ENCODE measurements around the gene EFHD1. TPM values are rescaled to one million over a fixed set of nuclear protein-coding genes. Genes with fewer than 3 reads are reported as not detected.

EFHD1 gene
- total RNA-seq, 4 donors from 2014 or later, result 9.6 to 44.1 (median 18.1) TPM

- ATAC-seq (ENCODE audit: low FRiP score) (peak; percentile 35), DNase-seq (ENCODE audit: low spot score) (no peak)
- no peak for TF ChIP-seq CTCF (IDR thresholded peaks at IDR 0.05)
Observed at GRCh38 chr2:232649033-232649432, 15.6 kb downstream of the EFHD1 start.

GRCh38 chr2:232652505-232652851, 19.1 kb downstream of the EFHD1 start:
- ATAC-seq (ENCODE audit: low FRiP score) (no peak), DNase-seq (ENCODE audit: low spot score) (no peak)
- no peak for TF ChIP-seq CTCF (IDR thresholded peaks at IDR 0.05)

- no peak for TF ChIP-seq CTCF (IDR thresholded peaks at IDR 0.05)
- DNase-seq (ENCODE audit: low spot score) (no peak), ATAC-seq (ENCODE audit: low FRiP score) (no peak)
Observed at GRCh38 chr2:232653441-232653840, 20.0 kb downstream of the EFHD1 start.

- DNase-seq (ENCODE audit: low spot score), result no peak
- ATAC-seq (ENCODE audit: low FRiP score), result no peak
- no peak for TF ChIP-seq CTCF (IDR thresholded peaks at IDR 0.05)
Observed at GRCh38 chr2:232655392-232655791, 22.0 kb downstream of the EFHD1 start.

- DNase-seq (ENCODE audit: low spot score) (no peak), ATAC-seq (ENCODE audit: low FRiP score) (no peak)
- no peak for TF ChIP-seq CTCF (IDR thresholded peaks at IDR 0.05)
Observed at GRCh38 chr2:232658217-232658785, 24.9 kb downstream of the EFHD1 start.

GRCh38 chr2:232659359-232659758, 26.0 kb downstream of the EFHD1 start:
- DNase-seq (ENCODE audit: low spot score), result no peak
- no peak for TF ChIP-seq CTCF (IDR thresholded peaks at IDR 0.05)
- ATAC-seq (ENCODE audit: low FRiP score), result no peak

- ATAC-seq (ENCODE audit: low FRiP score) (no peak), DNase-seq (ENCODE audit: low spot score) (no peak)
- TF ChIP-seq CTCF (IDR thresholded peaks at IDR 0.05), result no peak
Observed at GRCh38 chr2:232662486-232663260, 29.3 kb downstream of the EFHD1 start.

Measured in omental fat pad (tissue), 4 donors.